SU-DHL-6 (cell line): ENCODE data around the gene MPC1L.

Experiments used
- H2AFZ ChIP-seq: fragments of 200-600 bp; sonication (generic); 2 replicates; pipeline ENCODE4 v1.6.1; 2014; ENCODE audit warnings: low read depth, mild to moderate bottlenecking, moderate library complexity, mixed read lengths, antibody characterized with exemption, low read length; ENCODE audit not compliant: severe bottlenecking
- H3F3A ChIP-seq: fragments of 200-600 bp; shearing (Covaris generic); 2 replicates; pipeline ENCODE4 v1.6.0; 2016; ENCODE audit warnings: antibody characterized with exemption, mild to moderate bottlenecking; ENCODE audit not compliant: insufficient read depth
- H3K27ac ChIP-seq: fragments of 200-600 bp; sonication (generic); 2 replicates; pipeline ENCODE4 v1.5.1; 2016; ENCODE audit warnings: low read depth, mild to moderate bottlenecking, low read length, moderate library complexity, mixed read lengths
- H3K27me3 ChIP-seq: fragments of 200-600 bp; sonication (generic), shearing (Covaris generic); 2 replicates; pipeline ENCODE4 v1.6.0; 2014; ENCODE audit warnings: mild to moderate bottlenecking, low read length
- H3K36me3 ChIP-seq: fragments of 200-600 bp; sonication (generic); 2 replicates; pipeline ENCODE4 v1.6.1; 2014; ENCODE audit warnings: mild to moderate bottlenecking, low read length, mixed read lengths
- H3K4me2 ChIP-seq: fragments of 300-600, 200-600 bp; shearing (Covaris generic), sonication (generic); 2 replicates; pipeline ENCODE4 v1.6.0; 2014; ENCODE audit warnings: low read length, low read depth, mild to moderate bottlenecking; ENCODE audit not compliant: poor library complexity, severe bottlenecking
- H3K4me3 ChIP-seq: fragments of 200-600 bp; sonication (generic); 2 replicates; pipeline ENCODE4 v1.5.1; 2014; ENCODE audit warnings: antibody characterized with exemption, low read length, mild to moderate bottlenecking, mixed read lengths; ENCODE audit not compliant: insufficient read depth, poor library complexity, severe bottlenecking
- H3K79me2 ChIP-seq: fragments of 200-600 bp; sonication (generic); 2 replicates; pipeline ENCODE4 v1.6.1; 2014; ENCODE audit warnings: mild to moderate bottlenecking, low read length, moderate library complexity; ENCODE audit not compliant: insufficient read depth
- H3K9ac ChIP-seq: fragments of 200-600 bp; sonication (generic); 2 replicates; pipeline ENCODE4 v1.7.0; 2014; ENCODE audit warnings: mild to moderate bottlenecking, low read length
- H3K9me2 ChIP-seq: fragments of 200-600 bp; sonication (generic); replicated peaks from 2 replicates; pipeline ENCODE4 v1.6.1; 2014; ENCODE audit warnings: low read length; ENCODE audit not compliant: insufficient read depth
- H3K9me3 ChIP-seq: fragments of 200-600 bp; sonication (generic); 2 replicates; pipeline ENCODE4 v1.6.1; 2014; ENCODE audit warnings: low read length, mixed read lengths; ENCODE audit not compliant: insufficient read depth
- H4K20me1 ChIP-seq: fragments of 200-600 bp; sonication (generic); 2 replicates; pipeline ENCODE4 v1.6.1; 2014; ENCODE audit warnings: low read depth, mild to moderate bottlenecking, antibody characterized with exemption, low read length, moderate library complexity, mixed read lengths
- EZH2phosphoT487 ChIP-seq: fragments of 200-600 bp; sonication (generic), shearing (Covaris generic); conservative IDR thresholded peaks from 2 replicates; pipeline ENCODE4 v1.6.1; 2018; ENCODE audit warnings: mild to moderate bottlenecking, antibody characterized with exemption, low read length, moderate library complexity, mixed read lengths
- TF ChIP-seq, protein P1 (sequence below): fragments of 200-600 bp; sonication (generic); IDR thresholded peaks from one replicate; pipeline ENCODE4 v1.5.1; 2017; ENCODE audit warnings: antibody characterized with exemption, mild to moderate bottlenecking, low read length, moderate library complexity; ENCODE audit not compliant: insufficient read depth, poor library complexity, severe bottlenecking

Gene MPC1L

GRCh38 chrX:40578039-40578695 is 45.1 kb upstream of the MPC1L start:
- no peaks in the 10 kb centered on the region for H3K9me3 ChIP-seq
- H3F3A ChIP-seq, result no peaks in the 10 kb centered on the region
- no peaks in the 10 kb centered on the region for H3K9me2 ChIP-seq
- no peak overlapping the region for H3K4me2 ChIP-seq
- H2AFZ ChIP-seq, result no peak overlapping the region
- no peaks in the 10 kb centered on the region for H4K20me1 ChIP-seq
- no peaks in the 10 kb centered on the region for H3K27me3 ChIP-seq
- no peak overlapping the region for H3K9ac ChIP-seq
- peaks cover 18% of the 10 kb centered on the region for H3K79me2 ChIP-seq
- H3K27ac ChIP-seq, result no peak overlapping the region
- H3K36me3 ChIP-seq, result no peaks in the 10 kb centered on the region
- no peak overlapping the region for H3K4me3 ChIP-seq
- TF ChIP-seq, protein P1, sequence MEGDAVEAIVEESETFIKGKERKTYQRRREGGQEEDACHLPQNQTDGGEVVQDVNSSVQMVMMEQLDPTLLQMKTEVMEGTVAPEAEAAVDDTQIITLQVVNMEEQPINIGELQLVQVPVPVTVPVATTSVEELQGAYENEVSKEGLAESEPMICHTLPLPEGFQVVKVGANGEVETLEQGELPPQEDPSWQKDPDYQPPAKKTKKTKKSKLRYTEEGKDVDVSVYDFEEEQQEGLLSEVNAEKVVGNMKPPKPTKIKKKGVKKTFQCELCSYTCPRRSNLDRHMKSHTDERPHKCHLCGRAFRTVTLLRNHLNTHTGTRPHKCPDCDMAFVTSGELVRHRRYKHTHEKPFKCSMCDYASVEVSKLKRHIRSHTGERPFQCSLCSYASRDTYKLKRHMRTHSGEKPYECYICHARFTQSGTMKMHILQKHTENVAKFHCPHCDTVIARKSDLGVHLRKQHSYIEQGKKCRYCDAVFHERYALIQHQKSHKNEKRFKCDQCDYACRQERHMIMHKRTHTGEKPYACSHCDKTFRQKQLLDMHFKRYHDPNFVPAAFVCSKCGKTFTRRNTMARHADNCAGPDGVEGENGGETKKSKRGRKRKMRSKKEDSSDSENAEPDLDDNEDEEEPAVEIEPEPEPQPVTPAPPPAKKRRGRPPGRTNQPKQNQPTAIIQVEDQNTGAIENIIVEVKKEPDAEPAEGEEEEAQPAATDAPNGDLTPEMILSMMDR, result no peak
- no peak for TF ChIP-seq EZH2phosphoT487

GRCh38 chrX:40579141-40579540 is 44.1 kb upstream of the MPC1L start:
- Histone ChIP-seq H3K4me3 (no peak overlapping the region), H3K36me3 (no peaks in the 10 kb centered on the region), H3K4me2 (no peak overlapping the region), H3K9me3 (no peaks in the 10 kb centered on the region), H4K20me1 (no peaks in the 10 kb centered on the region), H3K27me3 (no peaks in the 10 kb centered on the region), H3F3A (no peaks in the 10 kb centered on the region), H3K9ac (no peak overlapping the region), H3K27ac (no peak overlapping the region), H3K79me2 (peaks cover 25% of the 10 kb centered on the region), H2AFZ (no peak overlapping the region), H3K9me2 (no peaks in the 10 kb centered on the region)
- TF ChIP-seq, protein P1, result no peak
- no peak for TF ChIP-seq EZH2phosphoT487

DNA sequence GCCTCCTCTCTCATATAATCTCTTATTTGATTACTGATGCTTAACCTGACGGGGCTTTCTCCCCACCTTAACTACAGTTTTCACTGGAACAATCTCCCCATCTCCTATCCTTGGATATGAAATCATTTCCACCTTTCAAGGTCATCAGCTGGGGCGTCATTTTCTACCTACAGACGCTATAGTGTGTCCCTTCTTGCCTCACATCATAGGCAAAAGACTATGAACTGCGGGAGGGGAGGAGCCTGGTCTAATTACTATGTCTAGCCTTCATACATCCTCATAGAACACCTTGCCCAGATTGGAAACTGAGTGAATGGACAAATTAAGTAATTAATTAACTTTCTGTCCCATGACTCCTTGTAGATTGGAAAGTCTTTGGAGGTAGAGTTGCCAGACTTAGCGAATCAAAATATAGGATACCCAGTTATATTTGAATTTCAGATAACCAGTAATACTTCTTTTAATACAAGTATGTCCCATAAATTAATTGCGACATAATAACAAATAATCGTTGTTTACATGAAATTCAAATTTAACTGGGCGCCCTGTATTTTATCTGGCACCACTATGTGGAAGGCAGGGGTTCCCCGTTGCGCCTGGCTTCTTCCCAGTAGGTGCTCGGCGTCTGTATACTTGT is 43.2 kb upstream of the MPC1L start:
- peak overlapping the region; percentile 64 for H2AFZ ChIP-seq
- no peak for TF ChIP-seq EZH2phosphoT487
- TF ChIP-seq, protein P1, result no peak
- peak overlapping the region; percentile 77 for H3K9ac ChIP-seq
- H4K20me1 ChIP-seq, result no peaks in the 10 kb centered on the region
- H3K27ac ChIP-seq, result peak overlapping the region; percentile 47
- peak overlapping the region; percentile 90 for H3K4me2 ChIP-seq
- no peaks in the 10 kb centered on the region for H3F3A ChIP-seq
- H3K9me3 ChIP-seq, result no peaks in the 10 kb centered on the region
- no peaks in the 10 kb centered on the region for H3K27me3 ChIP-seq
- peak overlapping the region; percentile 75 for H3K4me3 ChIP-seq
- H3K79me2 ChIP-seq, result peaks cover 26% of the 10 kb centered on the region
- no peaks in the 10 kb centered on the region for H3K36me3 ChIP-seq
- no peaks in the 10 kb centered on the region for H3K9me2 ChIP-seq
